HG03521 (cell line): Measurements from ENCODE around the gene F13A1.
"Not testable (repeated sequence)": the region's sequence is repeated elsewhere in the genome, so short reads cannot be mapped to it uniquely, and the experiment has no call there.

Source experiments
- ATAC-seq: cut with Tn5 transposase; IDR thresholded peaks from one replicate; pipeline ENCODE4 v1.9.1; 2021; ENCODE audit warnings: mild to moderate bottlenecking, moderate library complexity; ENCODE audit not compliant: unreplicated experiment

The F13A1 gene

GRCh38 chr6:6317825-6318733 is 2.4 kb downstream of the F13A1 start:
- no peak for ATAC-seq

- no peak for ATAC-seq
These were observed 3.1 kb downstream of the F13A1 start for GRCh38 chr6:6317386-6317785.

- ATAC-seq = no peak
These were observed 4.8 kb downstream of the F13A1 start for GRCh38 chr6:6315660-6316059.

- no peak for ATAC-seq
These were observed 5.9 kb downstream of the F13A1 start for GRCh38 chr6:6314596-6314995.

- ATAC-seq = no peak
These were observed 7.5 kb downstream of the F13A1 start for GRCh38 chr6:6312901-6313441.

GRCh38 chr6:6305575-6305974 is 14.9 kb downstream of the F13A1 start:
- ATAC-seq = no peak

- not testable (repeated sequence) for ATAC-seq
These were observed 20.1 kb downstream of the F13A1 start for GRCh38 chr6:6300383-6300782.

- no peak for ATAC-seq
These were observed 27.1 kb downstream of the F13A1 start for GRCh38 chr6:6293317-6293716.

GRCh38 chr6:6287415-6287814 is 33.0 kb downstream of the F13A1 start:
- no peak for ATAC-seq

- ATAC-seq = no peak
These were observed 34.8 kb downstream of the F13A1 start for GRCh38 chr6:6285679-6286078.

GRCh38 chr6:6284221-6284966 is 36.1 kb downstream of the F13A1 start:
- ATAC-seq = no peak

GRCh38 chr6:6283746-6284145 is 36.7 kb downstream of the F13A1 start:
- no peak for ATAC-seq

- ATAC-seq = no peak
These were observed 37.7 kb downstream of the F13A1 start for GRCh38 chr6:6282716-6283115.

GRCh38 chr6:6277413-6277812 is 43.0 kb downstream of the F13A1 start:
- ATAC-seq = no peak

GRCh38 chr6:6270948-6271535 is 49.4 kb downstream of the F13A1 start:
- no peak for ATAC-seq

- ATAC-seq = no peak
These were observed 60.2 kb downstream of the F13A1 start for GRCh38 chr6:6260196-6260722.

- no peak for ATAC-seq
These were observed 63.6 kb downstream of the F13A1 start for GRCh38 chr6:6256886-6257285.

GRCh38 chr6:6256259-6256658 is 64.2 kb downstream of the F13A1 start:
- ATAC-seq = no peak

GRCh38 chr6:6251555-6252280 is 68.7 kb downstream of the F13A1 start:
- ATAC-seq = no peak

- no peak for ATAC-seq
These were observed 71.8 kb downstream of the F13A1 start for GRCh38 chr6:6248651-6249050.
